AG04449 (cell line): ENCODE data around the gene NOL7.

Experiments
- CTCF ChIA-PET: fragments of 350-600 bp; formaldehyde crosslinking; extraction: SDS; loops from one replicate; lab custom pipeline; 2021; ENCODE audit warnings: antibody characterized with exemption; lab: Yijun Ruan, JAX
- POLR2A ChIA-PET: fragments of 400-600, 350-600 bp; formaldehyde crosslinking; extraction: SDS; loops from one replicate; lab custom pipeline; 2020; ENCODE audit warnings: antibody characterized with exemption, inconsistent platforms; lab: Yijun Ruan, JAX
- DNase-seq: peaks from one replicate; pipeline ENCODE4 v3.0.0-alpha.2; 2010; ENCODE audit warnings: low read depth, low spot score
- H3K4me3 ChIP-seq: 2 replicates; pipeline ENCODE4 v1.5.1; 2011; ENCODE audit warnings: low read depth, mild to moderate bottlenecking, control low read depth, low read length
- CTCF ChIP-seq: IDR thresholded peaks from one replicate; pipeline ENCODE4 v1.5.1; 2011; ENCODE audit warnings: mild to moderate bottlenecking, moderate library complexity, low read length, control low read depth, inconsistent platforms; ENCODE audit not compliant: insufficient read depth; ENCODE audit errors: missing control alignments

NOL7 gene

GRCh38 chr6:13590574-13591153, 24.5 kb upstream of the NOL7 start:
- ChIA-PET POLR2A (no interaction called here), CTCF (interaction anchor here (0.8 to 7.3 kb wide), 3 partner anchors 12 to 259 kb away, joined by 3 to 49 read pairs (median 4); partner anchors contain the start of gene SIRT5)
- DNase-seq, result no peak
- no peak overlapping the region for H3K4me3 ChIP-seq
- no peak for TF ChIP-seq CTCF

DNA sequence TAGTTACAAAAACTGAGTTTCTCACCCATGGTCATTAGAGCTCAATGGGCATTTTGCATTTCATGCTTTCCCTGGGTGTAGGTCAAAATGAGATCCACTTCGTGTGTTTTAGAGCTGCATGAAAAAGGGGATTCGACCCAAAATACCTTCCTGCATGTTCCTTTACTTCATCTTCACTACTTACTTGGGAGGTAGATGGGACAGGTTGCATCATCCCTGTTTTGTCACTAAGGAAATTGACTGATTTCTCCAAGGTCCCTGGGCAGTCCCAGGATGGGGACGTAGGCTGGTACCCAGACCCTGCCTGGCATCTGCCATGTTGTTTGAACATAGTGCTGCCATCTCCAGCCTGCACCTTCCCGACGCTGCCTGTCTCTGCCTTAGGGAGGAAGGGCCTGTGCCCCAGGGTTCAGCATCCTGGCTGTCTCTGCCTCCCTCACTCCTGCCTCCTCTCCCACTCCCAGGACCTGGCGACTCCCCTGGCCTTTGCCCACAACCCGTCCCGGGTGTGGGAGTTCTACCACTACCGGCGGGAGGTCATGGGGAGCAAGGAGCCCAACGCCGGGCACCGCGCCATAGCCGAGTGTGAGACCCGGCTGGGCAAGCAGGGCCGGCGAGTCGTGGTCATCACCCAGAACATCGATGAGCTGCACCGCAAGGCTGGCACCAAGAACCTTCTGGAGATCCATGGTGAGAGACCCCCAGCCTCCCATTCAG, 23.8 kb upstream of the NOL7 start:
- no peak for TF ChIP-seq CTCF
- ChIA-PET POLR2A (no interaction called here), CTCF (interaction anchor here (0.7 to 7.3 kb wide), 4 partner anchors 12 to 259 kb away, joined by 3 to 49 read pairs (median 4); partner anchors contain the start of genes NOL7 and SIRT5)
- H3K4me3 ChIP-seq, result no peak overlapping the region
- DNase-seq, result no peak

GRCh38 chr6:13593103-13593502, 22.0 kb upstream of the NOL7 start:
- ChIA-PET POLR2A (interaction anchor here (0.6 to 1.5 kb wide), 2 partner anchors 13 to 22 kb away, joined by 3 to 4 read pairs; partner anchors contain the start of gene NOL7), CTCF (interaction anchor here (1.1 to 7.3 kb wide), 4 partner anchors 12 to 22 kb away, joined by 3 to 49 read pairs (median 21); partner anchors contain the start of genes NOL7 and SIRT5)
- TF ChIP-seq CTCF, result no peak
- no peak for DNase-seq
- no peak overlapping the region for H3K4me3 ChIP-seq

DNA sequence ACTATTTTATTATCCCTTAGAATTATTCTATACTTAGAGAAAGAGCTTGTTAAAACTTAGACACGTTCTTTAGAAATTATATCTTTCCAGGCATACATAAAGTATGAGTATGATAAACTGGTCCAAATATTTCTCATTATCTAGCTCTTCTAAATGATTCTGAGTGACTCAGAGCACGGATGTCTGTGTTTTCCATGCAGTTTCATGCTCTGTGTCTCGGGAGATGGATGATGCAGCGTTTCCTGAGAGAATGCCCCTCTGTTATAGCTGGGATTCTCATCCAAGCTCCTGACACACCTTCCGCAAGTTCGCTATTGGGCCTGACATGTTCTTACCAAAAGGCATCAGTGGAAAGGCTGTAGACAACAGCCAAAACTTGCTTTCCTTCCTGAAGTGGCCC, 21.4 kb upstream of the NOL7 start:
- TF ChIP-seq CTCF, result no peak
- POLR2A ChIA-PET, result interaction anchor here (0.6 to 1.5 kb wide), 2 partner anchors 13 to 21 kb away, joined by 3 to 4 read pairs; partner anchors contain the start of gene NOL7
- CTCF ChIA-PET, result interaction anchor here (0.8 to 3.1 kb wide), 6 partner anchors 13 to 262 kb away, joined by 3 to 24 read pairs (median 3); partner anchors contain the start of genes NOL7 and SIRT5
- no peak for DNase-seq
- H3K4me3 ChIP-seq, result no peak overlapping the region

GRCh38 chr6:13597073-13597472, 18.1 kb upstream of the NOL7 start:
- POLR2A ChIA-PET, result no interaction called here
- no peak for DNase-seq
- CTCF ChIA-PET, result interaction anchor here (1.6 kb wide), 1 partner anchor 22 kb away, joined by 6 read pairs; the partner anchor contains the start of gene SIRT5
- H3K4me3 ChIP-seq, result no peak overlapping the region
- no peak for TF ChIP-seq CTCF

GRCh38 chr6:13600036-13600435, 15.1 kb upstream of the NOL7 start:
- no peak for DNase-seq
- no peak for TF ChIP-seq CTCF
- ChIA-PET CTCF (interaction anchor here (2.1 kb wide), 1 partner anchor 265 kb away, joined by 6 read pairs; no protein-coding TSS in a partner anchor), POLR2A (no interaction called here)
- no peak overlapping the region for H3K4me3 ChIP-seq
